ENCODE data around the gene NR6A1.

NR6A1 gene

GRCh38 chr9:124506433-124506832 is 264.7 kb downstream of the NR6A1 start:
- DNase-seq (ENCODE audit: extremely low spot score): no peak
- ChIA-PET POLR2A (no interaction called here), CTCF (no interaction called here)

DNA sequence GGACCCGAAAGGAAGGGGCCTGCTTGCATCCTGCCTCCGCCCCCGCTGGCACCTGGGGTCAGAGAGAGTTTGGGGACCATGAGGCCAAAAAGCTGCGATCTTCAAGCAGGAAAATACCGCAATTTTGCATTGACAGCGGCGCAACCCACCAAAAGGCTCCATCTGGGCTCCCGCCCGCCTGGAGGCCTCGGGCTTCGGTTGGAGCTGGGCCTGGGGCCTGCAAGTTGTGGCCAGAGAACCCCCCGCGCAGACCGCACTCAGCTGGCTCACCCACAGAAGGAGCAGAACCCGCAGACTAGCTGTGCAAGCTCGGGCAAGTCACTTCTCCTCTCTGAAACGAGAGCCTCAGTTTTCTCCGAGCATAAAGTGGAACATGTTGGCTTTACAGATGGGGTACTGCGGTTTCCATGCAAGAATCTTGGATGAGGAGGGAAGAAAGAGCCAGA is 265.2 kb downstream of the NR6A1 start:
- DNase-seq (ENCODE audit: extremely low spot score): no peak
- TF ChIP-seq CTCF (IDR thresholded peaks at IDR 0.05; ENCODE audit: control extremely low read depth, extremely low read depth, low read depth, missing control alignments): no peak
- POLR2A ChIA-PET: no interaction called here
- CTCF ChIA-PET: interaction anchor here (1.2 kb wide), 1 partner anchor 16 kb away, joined by 3 read pairs; no protein-coding TSS in a partner anchor

More at GRCh38 chr9:124506433-124506832, 264.7 kb downstream of the NR6A1 start:
- TF ChIP-seq CTCF (IDR thresholded peaks at IDR 0.05; ENCODE audit: control extremely low read depth, extremely low read depth, low read depth, missing control alignments): no peak

GRCh38 chr9:124505006-124505900 is 265.9 kb downstream of the NR6A1 start:
- no peak for TF ChIP-seq CTCF (IDR thresholded peaks at IDR 0.05; ENCODE audit: control extremely low read depth, extremely low read depth, low read depth, missing control alignments)
- no peak for DNase-seq (ENCODE audit: extremely low spot score)
- POLR2A ChIA-PET: no interaction called here
- CTCF ChIA-PET: interaction anchor here (1.2 kb wide), 1 partner anchor 15 kb away, joined by 3 read pairs; no protein-coding TSS in a partner anchor

- no peak for TF ChIP-seq CTCF (IDR thresholded peaks at IDR 0.05; ENCODE audit: control extremely low read depth, extremely low read depth, low read depth, missing control alignments)
- ChIA-PET CTCF (no interaction called here), POLR2A (no interaction called here)
- DNase-seq (ENCODE audit: extremely low spot score): no peak
These were observed 266.5 kb downstream of the NR6A1 start for GRCh38 chr9:124504530-124505005.

DNA sequence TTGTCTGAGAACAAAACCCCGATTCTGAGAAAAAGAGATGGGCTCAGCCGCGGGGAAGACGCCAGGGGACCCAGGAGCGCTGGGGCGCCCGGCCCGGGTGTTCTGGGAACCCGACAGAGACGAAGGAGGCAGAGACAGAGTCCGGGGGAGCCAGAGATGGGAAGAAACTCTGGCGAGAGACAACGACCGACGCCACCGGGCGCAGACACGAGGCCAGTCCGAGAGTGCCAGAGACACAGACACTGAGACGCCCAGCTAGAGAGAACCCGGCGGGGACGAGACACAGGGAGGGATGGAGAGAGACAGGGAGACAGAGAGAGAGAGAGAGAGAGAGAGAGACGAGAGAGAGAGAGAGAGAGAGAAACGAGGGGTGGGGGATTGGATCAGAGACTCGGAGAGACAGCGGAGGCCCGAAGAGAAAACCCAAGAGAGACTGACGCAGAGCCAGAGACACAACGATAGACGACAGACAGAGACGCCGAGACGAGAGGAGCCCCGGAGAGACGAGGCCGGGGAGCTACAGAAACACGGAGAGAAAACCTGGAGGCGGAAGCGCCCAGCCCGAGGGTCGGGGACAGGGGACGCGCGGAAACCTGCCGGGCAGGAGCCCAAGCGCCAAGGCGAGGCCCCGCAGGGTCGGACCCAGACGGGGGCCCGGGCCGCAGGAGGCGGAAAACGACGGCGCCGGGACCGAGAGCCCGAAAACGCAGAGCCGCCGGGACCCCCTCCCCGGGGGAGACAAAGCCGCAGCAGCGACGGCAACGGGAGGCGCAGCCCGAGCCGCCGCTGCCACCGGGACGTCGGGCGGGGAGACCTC is 267.2 kb downstream of the NR6A1 start:
- CTCF ChIA-PET: interaction anchor here (1.2 kb wide), 1 partner anchor 70 kb away, joined by 3 read pairs; no protein-coding TSS in a partner anchor
- no peak for DNase-seq (ENCODE audit: extremely low spot score)
- no peak for TF ChIP-seq CTCF (IDR thresholded peaks at IDR 0.05; ENCODE audit: control extremely low read depth, extremely low read depth, low read depth, missing control alignments)
- POLR2A ChIA-PET: no interaction called here
